K562 (cell line): ENCODE data around the gene C17orf113. TPM values are rescaled to one million over a fixed set of nuclear protein-coding genes. Genes with fewer than 3 reads are reported as not detected.
A peak's percentile ranks its signal among the peaks of the same experiment; 100 is the strongest.

ENCODE experiments used
- C11orf30 ChIP-seq: fragments of 450-650 bp; IDR thresholded peaks from 2 replicates; pipeline ENCODE4 v1.6.1; 2016; ENCODE audit warnings: low read depth, mild to moderate bottlenecking
- EWSR1 ChIP-seq: fragments of 450-650 bp; IDR thresholded peaks from 2 replicates; pipeline ENCODE4 v1.6.1; 2018; ENCODE audit warnings: borderline replicate concordance, mild to moderate bottlenecking, low read depth, moderate library complexity; ENCODE audit not compliant: partially characterized antibody
- KLF16 ChIP-seq: IDR thresholded peaks from 2 replicates; pipeline ENCODE4 v1.6.1; 2016; ENCODE audit warnings: antibody characterized with exemption
- MAFK ChIP-seq: IDR thresholded peaks from 2 replicates; pipeline ENCODE4 v1.6.1; 2011; ENCODE audit warnings: low read length, improper control_type of control experiment
- MEF2A ChIP-seq: IDR thresholded peaks from 2 replicates; pipeline ENCODE4 v1.6.1; 2011; ENCODE audit warnings: low read depth, mild to moderate bottlenecking, low read length, moderate library complexity; ENCODE audit not compliant: control insufficient read depth
- RBM15 ChIP-seq: fragments of 200-400 bp; formaldehyde crosslinking; IDR thresholded peaks from 2 replicates; pipeline ENCODE4 v1.6.1; 2018; ENCODE audit warnings: mild to moderate bottlenecking, low read length, moderate library complexity; ENCODE audit not compliant: insufficient read depth
- polyA plus RNA-seq, 8 experiments: library from polyadenylated mRNA; depleted of rRNA in 4 of 8; stranded (reverse) in 5 of 8; unstranded in 3 of 8; fragments of >200 nt; fragmentation: Nextera tagmentation in 2 of 8; fragmentation: Illumina TruSeq in 1 of 8; extraction: Ambion mirVana in 2 of 8; extraction: Trizol in 1 of 8; gene quantifications; 2 replicates each; pipeline versions ENCODE4 v1.2.1 to v1.2.3, GENCODE V29; 2011 to 2014; ENCODE audit warnings: inconsistent platforms in 1 of 8, missing spikeins in 1 of 8
- total RNA-seq, 7 experiments: library from RNA; depleted of rRNA in 6 of 7; stranded (reverse); fragments of >200 nt in 6 of 7; fragmentation: Illumina TruSeq in 2 of 7; extraction: Trizol in 2 of 7; gene quantifications; 2 replicates each; pipeline versions ENCODE4 v1.2.1 to v1.2.3, GENCODE V29; 2011 to 2021; ENCODE audit warnings: low replicate concordance in 1 of 7
- TF ChIP-seq, protein P1 (sequence below), 2 experiments: fragments of 450-650 bp; formaldehyde crosslinking in 1 of 2; IDR thresholded peaks; 2 replicates each; pipeline versions ENCODE4 v1.4.0 to v1.6.1; 2014 to 2020; ENCODE audit warnings: mild to moderate bottlenecking in 2 of 2, borderline replicate concordance in 1 of 2, low read depth in 1 of 2
- TF ChIP-seq, protein P2 (sequence below), 2 experiments: fragments of 450-650 bp in 1 of 2; sonication (generic) in 1 of 2; formaldehyde crosslinking; conservative IDR thresholded peaks; 2 replicates each; pipeline versions ENCODE4 v1.4.0 to v1.8.1; 2020 to 2022; ENCODE audit warnings: mild to moderate bottlenecking in 1 of 2, missing genetic modification reagents in 1 of 2
- TF ChIP-seq, protein P3 (sequence below): sonication (generic); formaldehyde crosslinking; IDR thresholded peaks from 2 replicates; pipeline ENCODE4 v1.8.0; 2022; ENCODE audit warnings: missing genetic modification reagents, mild to moderate bottlenecking, moderate library complexity, borderline replicate concordance
- TF ChIP-seq, protein P4 (sequence below): sonication (generic); formaldehyde crosslinking; IDR thresholded peaks from 2 replicates; pipeline ENCODE4 v1.9.0; 2022; ENCODE audit warnings: mild to moderate bottlenecking, missing genetic modification reagents
- TF ChIP-seq, protein P5 (sequence below): fragments of 450-650 bp; IDR thresholded peaks from 2 replicates; pipeline ENCODE4 v1.6.1; 2018; ENCODE audit not compliant: partially characterized antibody

The C17orf113 gene
- total and polyA plus RNA-seq, 9 of the 15 experiments (the other 6 are each of a cell fraction or from before 2014, with no cell fraction given) = 0.10 to 1.2 (median 0.31) TPM

DNA sequence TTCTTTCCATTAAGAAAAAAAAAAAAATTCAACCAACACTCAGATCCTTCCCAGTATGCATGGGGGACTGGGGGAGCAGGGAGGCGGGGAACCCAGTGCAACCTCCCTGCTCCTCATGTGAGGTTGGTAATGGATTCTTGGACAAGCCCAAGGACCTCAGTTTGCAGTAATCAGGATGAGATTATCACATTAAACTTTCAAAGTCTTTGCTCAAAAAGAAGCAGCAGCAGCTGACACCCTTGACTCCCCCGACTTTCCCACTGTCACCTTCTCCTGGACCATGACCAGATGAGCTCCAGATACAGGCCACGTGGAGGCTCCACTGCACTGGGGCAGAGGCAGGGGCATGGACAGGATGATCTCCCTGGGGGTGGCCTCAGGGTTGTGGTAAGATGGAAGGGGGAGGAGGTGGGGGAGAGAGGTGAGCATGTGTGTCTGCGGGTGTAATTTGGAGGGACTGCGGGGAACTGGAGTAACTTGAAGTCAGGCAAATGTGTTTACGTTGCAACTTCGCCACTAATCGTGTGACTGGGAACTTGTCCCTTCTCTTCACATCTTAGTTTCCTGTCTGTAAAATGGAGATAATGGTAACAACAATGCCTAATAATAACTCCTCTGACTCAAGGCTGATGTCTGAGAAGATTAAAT, 28.1 kb upstream of the C17orf113 start (continued):
- TF ChIP-seq, protein P1, sequence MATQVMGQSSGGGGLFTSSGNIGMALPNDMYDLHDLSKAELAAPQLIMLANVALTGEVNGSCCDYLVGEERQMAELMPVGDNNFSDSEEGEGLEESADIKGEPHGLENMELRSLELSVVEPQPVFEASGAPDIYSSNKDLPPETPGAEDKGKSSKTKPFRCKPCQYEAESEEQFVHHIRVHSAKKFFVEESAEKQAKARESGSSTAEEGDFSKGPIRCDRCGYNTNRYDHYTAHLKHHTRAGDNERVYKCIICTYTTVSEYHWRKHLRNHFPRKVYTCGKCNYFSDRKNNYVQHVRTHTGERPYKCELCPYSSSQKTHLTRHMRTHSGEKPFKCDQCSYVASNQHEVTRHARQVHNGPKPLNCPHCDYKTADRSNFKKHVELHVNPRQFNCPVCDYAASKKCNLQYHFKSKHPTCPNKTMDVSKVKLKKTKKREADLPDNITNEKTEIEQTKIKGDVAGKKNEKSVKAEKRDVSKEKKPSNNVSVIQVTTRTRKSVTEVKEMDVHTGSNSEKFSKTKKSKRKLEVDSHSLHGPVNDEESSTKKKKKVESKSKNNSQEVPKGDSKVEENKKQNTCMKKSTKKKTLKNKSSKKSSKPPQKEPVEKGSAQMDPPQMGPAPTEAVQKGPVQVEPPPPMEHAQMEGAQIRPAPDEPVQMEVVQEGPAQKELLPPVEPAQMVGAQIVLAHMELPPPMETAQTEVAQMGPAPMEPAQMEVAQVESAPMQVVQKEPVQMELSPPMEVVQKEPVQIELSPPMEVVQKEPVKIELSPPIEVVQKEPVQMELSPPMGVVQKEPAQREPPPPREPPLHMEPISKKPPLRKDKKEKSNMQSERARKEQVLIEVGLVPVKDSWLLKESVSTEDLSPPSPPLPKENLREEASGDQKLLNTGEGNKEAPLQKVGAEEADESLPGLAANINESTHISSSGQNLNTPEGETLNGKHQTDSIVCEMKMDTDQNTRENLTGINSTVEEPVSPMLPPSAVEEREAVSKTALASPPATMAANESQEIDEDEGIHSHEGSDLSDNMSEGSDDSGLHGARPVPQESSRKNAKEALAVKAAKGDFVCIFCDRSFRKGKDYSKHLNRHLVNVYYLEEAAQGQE (IDR thresholded peaks at IDR 0.05; ENCODE audit: borderline replicate concordance) = peak; percentile 43; the same call in 1 of the 2 replicates
- TF ChIP-seq, protein P1 (CRISPR knock-in tag; IDR thresholded peaks at IDR 0.05; ENCODE audit: low read depth) = no peak
- TF ChIP-seq RBM15 (no peak), EWSR1 (no peak), MEF2A (peak; percentile 53; the same call in 1 of the 2 replicates), C11orf30 (peak; percentile 92), MAFK (peak; percentile 64), KLF16 (0 out of 2 replicates have a peak, but pooled peaks have one; percentile 6)
- TF ChIP-seq, protein P2, sequence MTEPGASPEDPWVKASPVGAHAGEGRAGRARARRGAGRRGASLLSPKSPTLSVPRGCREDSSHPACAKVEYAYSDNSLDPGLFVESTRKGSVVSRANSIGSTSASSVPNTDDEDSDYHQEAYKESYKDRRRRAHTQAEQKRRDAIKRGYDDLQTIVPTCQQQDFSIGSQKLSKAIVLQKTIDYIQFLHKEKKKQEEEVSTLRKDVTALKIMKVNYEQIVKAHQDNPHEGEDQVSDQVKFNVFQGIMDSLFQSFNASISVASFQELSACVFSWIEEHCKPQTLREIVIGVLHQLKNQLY (CRISPR knock-in tag; conservative IDR thresholded peaks at IDR 0.05) = no peak
- TF ChIP-seq, protein P3, sequence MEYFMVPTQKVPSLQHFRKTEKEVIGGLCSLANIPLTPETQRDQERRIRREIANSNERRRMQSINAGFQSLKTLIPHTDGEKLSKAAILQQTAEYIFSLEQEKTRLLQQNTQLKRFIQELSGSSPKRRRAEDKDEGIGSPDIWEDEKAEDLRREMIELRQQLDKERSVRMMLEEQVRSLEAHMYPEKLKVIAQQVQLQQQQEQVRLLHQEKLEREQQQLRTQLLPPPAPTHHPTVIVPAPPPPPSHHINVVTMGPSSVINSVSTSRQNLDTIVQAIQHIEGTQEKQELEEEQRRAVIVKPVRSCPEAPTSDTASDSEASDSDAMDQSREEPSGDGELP (CRISPR knock-in tag) = peak; percentile 53; the same call in 1 of the 2 replicates
- TF ChIP-seq, protein P4, sequence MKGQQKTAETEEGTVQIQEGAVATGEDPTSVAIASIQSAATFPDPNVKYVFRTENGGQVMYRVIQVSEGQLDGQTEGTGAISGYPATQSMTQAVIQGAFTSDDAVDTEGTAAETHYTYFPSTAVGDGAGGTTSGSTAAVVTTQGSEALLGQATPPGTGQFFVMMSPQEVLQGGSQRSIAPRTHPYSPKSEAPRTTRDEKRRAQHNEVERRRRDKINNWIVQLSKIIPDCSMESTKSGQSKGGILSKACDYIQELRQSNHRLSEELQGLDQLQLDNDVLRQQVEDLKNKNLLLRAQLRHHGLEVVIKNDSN (CRISPR knock-in tag) = peak; percentile 45
- TF ChIP-seq, protein P5, sequence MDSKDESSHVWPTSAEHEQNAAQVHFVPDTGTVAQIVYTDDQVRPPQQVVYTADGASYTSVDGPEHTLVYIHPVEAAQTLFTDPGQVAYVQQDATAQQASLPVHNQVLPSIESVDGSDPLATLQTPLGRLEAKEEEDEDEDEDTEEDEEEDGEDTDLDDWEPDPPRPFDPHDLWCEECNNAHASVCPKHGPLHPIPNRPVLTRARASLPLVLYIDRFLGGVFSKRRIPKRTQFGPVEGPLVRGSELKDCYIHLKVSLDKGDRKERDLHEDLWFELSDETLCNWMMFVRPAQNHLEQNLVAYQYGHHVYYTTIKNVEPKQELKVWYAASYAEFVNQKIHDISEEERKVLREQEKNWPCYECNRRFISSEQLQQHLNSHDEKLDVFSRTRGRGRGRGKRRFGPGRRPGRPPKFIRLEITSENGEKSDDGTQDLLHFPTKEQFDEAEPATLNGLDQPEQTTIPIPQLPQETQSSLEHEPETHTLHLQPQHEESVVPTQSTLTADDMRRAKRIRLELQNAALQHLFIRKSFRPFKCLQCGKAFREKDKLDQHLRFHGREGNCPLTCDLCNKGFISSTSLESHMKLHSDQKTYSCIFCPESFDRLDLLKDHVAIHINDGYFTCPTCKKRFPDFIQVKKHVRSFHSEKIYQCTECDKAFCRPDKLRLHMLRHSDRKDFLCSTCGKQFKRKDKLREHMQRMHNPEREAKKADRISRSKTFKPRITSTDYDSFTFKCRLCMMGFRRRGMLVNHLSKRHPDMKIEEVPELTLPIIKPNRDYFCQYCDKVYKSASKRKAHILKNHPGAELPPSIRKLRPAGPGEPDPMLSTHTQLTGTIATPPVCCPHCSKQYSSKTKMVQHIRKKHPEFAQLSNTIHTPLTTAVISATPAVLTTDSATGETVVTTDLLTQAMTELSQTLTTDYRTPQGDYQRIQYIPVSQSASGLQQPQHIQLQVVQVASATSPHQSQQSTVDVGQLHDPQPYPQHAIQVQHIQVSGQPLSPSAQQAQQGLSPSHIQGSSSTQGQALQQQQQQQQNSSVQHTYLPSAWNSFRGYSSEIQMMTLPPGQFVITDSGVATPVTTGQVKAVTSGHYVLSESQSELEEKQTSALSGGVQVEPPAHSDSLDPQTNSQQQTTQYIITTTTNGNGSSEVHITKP = peak; percentile 71
